IMR-90 (cell line): ENCODE measurements around the gene SNRPD3. TPM values are rescaled to one million over a fixed set of nuclear protein-coding genes. Genes with fewer than 3 reads are reported as not detected.

ENCODE experiments used
- ATAC-seq: fragments of 200-7000 bp; cut with Tn5 transposase; 2 replicates; pipeline ENCODE4 v1.9.1; 2020; ENCODE audit warnings: low read depth, mild to moderate bottlenecking, moderate library complexity
- BruUV-seq: library from RNA; stranded (reverse); fragments of 400-500 nt; replicated peaks from 2 replicates; lab custom pipeline; 2021; lab: Mats Ljungman, UMichigan
- CTCF ChIA-PET: fragments of 300-600 bp; formaldehyde crosslinking; extraction: SDS; loops from one replicate; lab custom pipeline; 2021; ENCODE audit warnings: antibody characterized with exemption; lab: Yijun Ruan, JAX
- POLR2A ChIA-PET: fragments of 300-600 bp; sonication (Branson Sonifier 250); formaldehyde crosslinking; loops from one replicate; lab custom pipeline; 2022; ENCODE audit warnings: antibody characterized with exemption; ENCODE audit not compliant: unreplicated experiment; lab: Charles Lee
- DNase-seq: peaks from one replicate; pipeline ENCODE4 v3.0.0; 2013
- H2AFZ ChIP-seq: replicated peaks from 2 replicates; pipeline ENCODE3; 2013; ENCODE audit warnings: low read length, mild to moderate bottlenecking; ENCODE audit not compliant: poor library complexity
- H2AK5ac ChIP-seq: 2 replicates; pipeline ENCODE4 v1.6.1; 2013; ENCODE audit warnings: low read depth, low read length, inconsistent platforms
- H2AK9ac ChIP-seq: replicated peaks from 2 replicates; pipeline ENCODE3; 2013; ENCODE audit warnings: mild to moderate bottlenecking, low read depth, low read length, moderate library complexity; ENCODE audit not compliant: poor library complexity
- H2BK120ac ChIP-seq: 2 replicates; pipeline ENCODE4 v1.6.1; 2013; ENCODE audit warnings: low read depth, low read length, inconsistent platforms
- H2BK15ac ChIP-seq: 3 replicates; pipeline ENCODE4 v1.6.1; 2013; ENCODE audit warnings: low read depth, low read length, inconsistent platforms
- H2BK20ac ChIP-seq: 2 replicates; pipeline ENCODE4 v1.6.1; 2013; ENCODE audit warnings: low read depth, mild to moderate bottlenecking, inconsistent platforms, low read length, moderate library complexity
- H2BK5ac ChIP-seq: 2 replicates; pipeline ENCODE4 v1.6.1; 2013; ENCODE audit warnings: mild to moderate bottlenecking, low read depth, low read length, inconsistent platforms; ENCODE audit not compliant: poor library complexity, severe bottlenecking
- H3K14ac ChIP-seq: replicated peaks from 2 replicates; pipeline ENCODE4 v1.6.1; 2013; ENCODE audit warnings: low read depth, low read length, inconsistent platforms
- H3K18ac ChIP-seq: 2 replicates; pipeline ENCODE4 v1.6.1; 2013; ENCODE audit warnings: low read depth, low read length, control low read depth
- H3K23ac ChIP-seq: 2 replicates; pipeline ENCODE4 v1.6.1; 2013; ENCODE audit warnings: low read depth, low read length, inconsistent platforms
- H3K27ac ChIP-seq: 2 replicates; pipeline ENCODE4 v1.5.1; 2013; ENCODE audit warnings: mild to moderate bottlenecking, control low read depth, low read length; ENCODE audit not compliant: insufficient read depth
- H3K27me3 ChIP-seq: 2 replicates; pipeline ENCODE4 v1.6.1; 2013; ENCODE audit warnings: low read length; ENCODE audit not compliant: control insufficient read depth, insufficient read depth
- H3K36me3 ChIP-seq: 2 replicates; pipeline ENCODE4 v1.6.1; 2013; ENCODE audit warnings: low read length, mixed read lengths; ENCODE audit not compliant: control insufficient read depth, insufficient read depth
- H3K4ac ChIP-seq: 2 replicates; pipeline ENCODE4 v1.6.1; 2013; ENCODE audit warnings: low read depth, low read length, inconsistent platforms
- H3K4me1 ChIP-seq: 2 replicates; pipeline ENCODE4 v1.6.1; 2013; ENCODE audit warnings: low read length, mixed read lengths; ENCODE audit not compliant: control insufficient read depth, insufficient read depth
- H3K4me2 ChIP-seq: 2 replicates; pipeline ENCODE4 v1.6.1; 2013; ENCODE audit warnings: low read depth, mild to moderate bottlenecking, control low read depth, low read length, moderate library complexity
- H3K4me3 ChIP-seq: 2 replicates; pipeline ENCODE4 v1.5.1; 2013; ENCODE audit warnings: low read depth, mild to moderate bottlenecking, control low read depth, low read length, moderate library complexity; ENCODE audit not compliant: insufficient read depth
- H3K56ac ChIP-seq: 2 replicates; pipeline ENCODE4 v1.6.1; 2013; ENCODE audit warnings: low read length, inconsistent platforms; ENCODE audit not compliant: insufficient read depth; ENCODE audit errors: extremely low read depth
- H3K79me1 ChIP-seq, 2 experiments: 2 replicates each; pipeline ENCODE4 v1.6.1; 2013; ENCODE audit warnings: low read length in 2 of 2, inconsistent platforms in 1 of 2, low read depth in 1 of 2
- H3K9ac ChIP-seq: 2 replicates; pipeline ENCODE4 v1.6.1; 2013; ENCODE audit warnings: low read depth, low read length, control low read depth
- H3K9me1 ChIP-seq: 2 replicates; pipeline ENCODE4 v1.6.1; 2013; ENCODE audit warnings: low read length, inconsistent platforms; ENCODE audit not compliant: insufficient read depth
- H3K9me3 ChIP-seq: 2 replicates; pipeline ENCODE4 v1.6.1; 2013; ENCODE audit warnings: low read length; ENCODE audit not compliant: control insufficient read depth, insufficient read depth
- H4K20me1 ChIP-seq: 2 replicates; pipeline ENCODE4 v1.6.1; 2013; ENCODE audit warnings: low read length, inconsistent platforms; ENCODE audit not compliant: insufficient read depth
- H4K5ac ChIP-seq: 2 replicates; pipeline ENCODE4 v1.6.1; 2013; ENCODE audit warnings: mild to moderate bottlenecking, low read depth, low read length, control low read depth
- H4K8ac ChIP-seq, 2 experiments: 2 replicates each; pipeline ENCODE4 v1.6.1; 2013; ENCODE audit warnings: low read depth in 2 of 2, low read length in 2 of 2, control low read depth in 1 of 2, inconsistent platforms in 1 of 2
- H4K91ac ChIP-seq: 2 replicates; pipeline ENCODE4 v1.6.1; 2013; ENCODE audit warnings: low read depth, low read length, inconsistent platforms; ENCODE audit not compliant: insufficient read depth
- BHLHE40 ChIP-seq: fragments of 150-350 bp; IDR thresholded peaks from 2 replicates; pipeline ENCODE4 v1.6.1; 2016; ENCODE audit warnings: mild to moderate bottlenecking, low read depth, low read length
- CEBPB ChIP-seq: IDR thresholded peaks from 2 replicates; pipeline ENCODE4 v1.6.1; 2012; ENCODE audit warnings: low read depth, low read length, improper control_type of control experiment
- CHD1 ChIP-seq: IDR thresholded peaks from 2 replicates; pipeline ENCODE4 v1.6.1; 2012; ENCODE audit warnings: low read depth, low read length, improper control_type of control experiment
- CTCF ChIP-seq: conservative IDR thresholded peaks from 2 replicates; pipeline ENCODE4 v1.5.1; 2012; ENCODE audit warnings: mild to moderate bottlenecking, low read depth, low read length, improper control_type of control experiment
- ELK1 ChIP-seq: fragments of 150-350 bp; IDR thresholded peaks from 2 replicates; pipeline ENCODE4 v1.6.1; 2016; ENCODE audit warnings: low read depth, mild to moderate bottlenecking, low read length, moderate library complexity, borderline replicate concordance
- FOS ChIP-seq: fragments of 150-350 bp; IDR thresholded peaks from 2 replicates; pipeline ENCODE4 v1.6.1; 2016; ENCODE audit warnings: low read depth, low read length
- MAFK ChIP-seq: IDR thresholded peaks from 2 replicates; pipeline ENCODE4 v1.6.1; 2012; ENCODE audit warnings: low read depth, low read length, improper control_type of control experiment
- MAZ ChIP-seq: IDR thresholded peaks from 2 replicates; pipeline ENCODE4 v1.6.1; 2012; ENCODE audit warnings: low read depth, mild to moderate bottlenecking, low read length, improper control_type of control experiment, moderate library complexity, borderline replicate concordance
- MXI1 ChIP-seq: IDR thresholded peaks from 2 replicates; pipeline ENCODE4 v1.6.1; 2012; ENCODE audit warnings: low read depth, mild to moderate bottlenecking, low read length, moderate library complexity, borderline replicate concordance
- NFE2L2 ChIP-seq: fragments of 150-350 bp; IDR thresholded peaks from 2 replicates; pipeline ENCODE4 v1.6.1; 2016; ENCODE audit warnings: low read depth, mild to moderate bottlenecking, low read length
- POLR2A ChIP-seq: IDR thresholded peaks from 2 replicates; pipeline ENCODE4 v1.6.1; 2012; ENCODE audit warnings: mild to moderate bottlenecking, low read depth, low read length
- RAD21 ChIP-seq: IDR thresholded peaks from 2 replicates; pipeline ENCODE4 v1.6.1; 2012; ENCODE audit warnings: low read length, improper control_type of control experiment
- RCOR1 ChIP-seq: IDR thresholded peaks from 2 replicates; pipeline ENCODE4 v1.6.1; 2012; ENCODE audit warnings: mild to moderate bottlenecking, low read length, improper control_type of control experiment; ENCODE audit not compliant: insufficient replicate concordance
- RFX5 ChIP-seq: IDR thresholded peaks from 2 replicates; pipeline ENCODE4 v1.8.0; 2012; ENCODE audit warnings: low read depth, mild to moderate bottlenecking, low read length, moderate library complexity
- SMC3 ChIP-seq: fragments of 150-350 bp; IDR thresholded peaks from 2 replicates; pipeline ENCODE4 v1.6.1; 2016; ENCODE audit warnings: low read depth, mild to moderate bottlenecking, antibody characterized with exemption, low read length, moderate library complexity
- USF2 ChIP-seq: fragments of 150-350 bp; IDR thresholded peaks from 2 replicates; pipeline ENCODE4 v1.6.1; 2017; ENCODE audit warnings: mild to moderate bottlenecking, antibody characterized with exemption, low read length, low read depth
- whole genome bisulfite sequencing, 2 experiments: methylation state at CpG; one replicate each; pipeline versions ENCODE4 v1.1.5 to v1.1.7; 2013; ENCODE audit warnings: missing lambda C conversion rate in 2 of 2; ENCODE audit not compliant: insufficient read length in 1 of 2; ENCODE audit errors: extremely low coverage in 2 of 2; 5-methylcytosine and 5-hydroxymethylcytosine counted together
- dilution Hi-C: fragments of 300-500 bp; cut with HindIII; formaldehyde crosslinking; loops from one replicate; pipeline ENCODE4 v1.14.3; 2018; ENCODE audit warnings: low sequenced_read_pairs; ENCODE audit not compliant: unreplicated experiment
- in situ Hi-C: fragments of 300-500 bp; cut with MboI; formaldehyde crosslinking; loops from 3 replicates; pipeline ENCODE4 v1.14.3; 2019; ENCODE audit warnings: low sequenced_read_pairs, inconsistent platforms, mixed read lengths
- intact Hi-C: fragments of 100-400 bp; cut with micrococcal nuclease; formaldehyde crosslinking; loops from 2 replicates; pipeline ENCODE4 v1.10.0; 2022
- polyA plus RNA-seq, 3 experiments: library from polyadenylated mRNA; depleted of rRNA; stranded (reverse); fragments of >200 nt; gene quantifications; 2 replicates each; pipeline ENCODE4 v1.2.3, GENCODE V29; 2012; ENCODE audit warnings: low replicate concordance in 1 of 3
- total RNA-seq: library from RNA; depleted of rRNA; stranded (reverse); fragments of >200 nt; gene quantifications from 2 replicates; pipeline ENCODE4 v1.2.3, GENCODE V29; 2012

SNRPD3 gene
- total and polyA plus RNA-seq, 2 of the 4 experiments (the other 2 are of a cell fraction): 158 to 283 TPM

- H3K56ac ChIP-seq: no peak overlapping the region
- intact Hi-C loops: loop anchor here (5.0 kb wide), 1 partner anchor 343 kb away; no protein-coding TSS in a partner anchor
- no peaks in the 10 kb centered on the region for H3K9me3 ChIP-seq
- TF ChIP-seq POLR2A: no peak
- TF ChIP-seq BHLHE40: no peak
- no peak for TF ChIP-seq SMC3
- TF ChIP-seq CEBPB: no peak
- TF ChIP-seq RCOR1: no peak
- no peak for TF ChIP-seq NFE2L2
- TF ChIP-seq ELK1: no peak
- TF ChIP-seq MXI1: no peak
- no peak for TF ChIP-seq CTCF
- no peak for TF ChIP-seq RFX5
- TF ChIP-seq MAFK: no peak
- no peak for TF ChIP-seq USF2
- TF ChIP-seq RAD21: no peak
- no peak for TF ChIP-seq FOS
- TF ChIP-seq MAZ: no peak
- TF ChIP-seq CHD1: no peak
- H3K27me3 ChIP-seq: peaks cover 9% of the 10 kb centered on the region
- no peak overlapping the region for H3K4ac ChIP-seq
- H3K4me1 ChIP-seq: no peaks in the 10 kb centered on the region
- CTCF ChIA-PET: interaction anchor here (0.6 to 0.9 kb wide), 3 partner anchors 9 to 106 kb away, joined by 3 to 6 read pairs (median 3); no protein-coding TSS in a partner anchor
- no peak for DNase-seq
- no peak overlapping the region for H2BK15ac ChIP-seq
- WGBS, 2 experiments: no CpG with 5 or more reads among the region's 2 CpGs
- no peaks in the 10 kb centered on the region for H3K9me1 ChIP-seq
- BruUV-seq: no TSS peak
- H3K36me3 ChIP-seq: no peaks in the 10 kb centered on the region
- H4K20me1 ChIP-seq: no peaks in the 10 kb centered on the region
- no peak overlapping the region for H3K4me2 ChIP-seq
- H3K9ac ChIP-seq: no peak overlapping the region
- POLR2A ChIA-PET: no interaction called here
- ATAC-seq: no peak
- H3K4me3 ChIP-seq: no peak overlapping the region
- H2BK120ac ChIP-seq: no peak overlapping the region
- H4K8ac ChIP-seq: no peak overlapping the region
- no peak overlapping the region for H4K5ac ChIP-seq
- H3K18ac ChIP-seq: no peak overlapping the region
- no peaks in the 10 kb centered on the region for H3K79me1 ChIP-seq
- dilution Hi-C loops: no loop called here
- in situ Hi-C loops: no loop called here
- no peak overlapping the region for H2AFZ ChIP-seq
- H2BK5ac ChIP-seq: no peak overlapping the region
- no peak overlapping the region for H3K23ac ChIP-seq
- no peak overlapping the region for H2BK20ac ChIP-seq
- H2AK9ac ChIP-seq: no peak overlapping the region
- H4K91ac ChIP-seq: no peak overlapping the region
- H3K27ac ChIP-seq: no peak overlapping the region
- H2AK5ac ChIP-seq: no peak overlapping the region
- no peak overlapping the region for H3K14ac ChIP-seq
These were observed 25.9 kb upstream of the SNRPD3 start for GRCh38 chr22:24529898-24530297.
